Subcutaneous abdominal adipose tissue (tissue), 5 donors: Measurements from ENCODE around the gene BCR.

ENCODE experiments used
- H3K27ac ChIP-seq: one replicate; pipeline ENCODE4 v1.7.0; 2013; ENCODE audit warnings: low read depth, mild to moderate bottlenecking, inconsistent platforms, low read length, moderate library complexity
- H3K27me3 ChIP-seq, 5 donors: one replicate each; pipeline ENCODE4 v1.7.0; 2013; ENCODE audit warnings: low read length in 5 of 5, inconsistent platforms in 1 of 5; ENCODE audit not compliant: control insufficient read depth in 5 of 5, insufficient read depth in 4 of 5
- H3K36me3 ChIP-seq, 5 donors: one replicate each; pipeline ENCODE4 v1.7.0; 2013; ENCODE audit warnings: low read length in 5 of 5; ENCODE audit not compliant: control insufficient read depth in 5 of 5, insufficient read depth in 5 of 5
- H3K4me1 ChIP-seq, 5 donors: one replicate each; pipeline ENCODE4 v1.7.0; 2013; ENCODE audit warnings: low read length in 5 of 5, mild to moderate bottlenecking in 3 of 5, moderate library complexity in 1 of 5; ENCODE audit not compliant: control insufficient read depth in 5 of 5, insufficient read depth in 5 of 5
- H3K4me3 ChIP-seq, 5 donors: one replicate each; pipeline ENCODE4 v1.7.0; 2013; ENCODE audit warnings: low read length in 5 of 5, low read depth in 1 of 5
- H3K9ac ChIP-seq, 5 donors: one replicate each; pipeline ENCODE4 v1.7.0; 2013; ENCODE audit warnings: low read length in 5 of 5, mild to moderate bottlenecking in 4 of 5, moderate library complexity in 3 of 5
- H3K9me3 ChIP-seq, 5 donors: one replicate each; pipeline ENCODE4 v1.7.0; 2013; ENCODE audit warnings: low read length in 5 of 5; ENCODE audit not compliant: control insufficient read depth in 5 of 5
- donor health status: healthy.
- donor health status: healthy.
- donor health status: healthy.
- donor health status: healthy.
- donor health status: healthy.

BCR gene

DNA sequence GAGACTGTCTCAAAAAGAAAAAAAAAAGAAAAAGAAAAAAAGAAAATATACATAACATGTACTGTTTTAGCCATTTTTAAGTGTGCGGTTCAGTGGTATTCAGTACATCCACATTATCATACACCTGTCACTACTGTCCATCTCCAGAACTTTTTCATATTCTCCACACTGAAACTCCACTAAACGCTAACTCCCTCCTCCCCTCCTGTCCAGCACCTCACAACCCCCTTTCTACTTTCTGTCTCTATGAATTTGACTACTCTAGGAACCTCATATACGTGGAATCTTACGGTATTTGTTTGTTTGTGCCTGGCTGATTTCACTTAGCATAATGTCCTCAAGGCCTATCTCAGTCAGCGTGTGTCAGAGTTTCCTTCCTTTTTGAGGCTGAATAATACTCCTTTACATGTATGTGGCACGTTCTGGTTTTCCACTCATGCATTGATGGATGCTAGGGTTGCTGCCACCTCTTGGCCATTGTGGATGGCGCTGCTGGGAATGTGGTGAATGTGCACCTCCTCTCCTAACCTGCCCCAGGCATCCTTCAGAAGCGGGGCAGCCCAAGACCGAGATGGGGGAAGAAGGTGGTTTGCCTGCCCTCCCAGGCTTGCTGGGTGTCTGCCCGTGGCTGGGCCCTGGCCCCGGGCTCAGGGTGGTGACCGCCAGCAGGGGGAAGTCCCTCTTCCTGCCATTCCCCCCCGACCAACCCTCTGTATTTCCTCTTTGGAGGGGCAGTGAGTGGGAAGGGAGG is 60.5 kb downstream of the BCR start:
- H3K27ac ChIP-seq = no peak overlapping the region

GRCh38 chr22:23241562-23242472 is 61.5 kb downstream of the BCR start:
- Histone ChIP-seq H3K4me1 (peaks cover 9 to 33% (median 25%) of the 10 kb centered on the region in 5 donors), H3K27me3 (no peaks in the 10 kb centered on the region)

More for the DNA sequence above, 60.5 kb downstream of the BCR start:
- H3K27me3 ChIP-seq = no peaks in the 10 kb centered on the region
- H3K9me3 ChIP-seq = peaks cover 0 to 3% (median 0%) of the 10 kb centered on the region in 5 donors
- no peak overlapping the region for H3K9ac ChIP-seq
- H3K4me1 ChIP-seq = peaks cover 11 to 43% (median 35%) of the 10 kb centered on the region in 5 donors
- no peaks in the 10 kb centered on the region for H3K36me3 ChIP-seq
- H3K4me3 ChIP-seq = no peak overlapping the region

DNA sequence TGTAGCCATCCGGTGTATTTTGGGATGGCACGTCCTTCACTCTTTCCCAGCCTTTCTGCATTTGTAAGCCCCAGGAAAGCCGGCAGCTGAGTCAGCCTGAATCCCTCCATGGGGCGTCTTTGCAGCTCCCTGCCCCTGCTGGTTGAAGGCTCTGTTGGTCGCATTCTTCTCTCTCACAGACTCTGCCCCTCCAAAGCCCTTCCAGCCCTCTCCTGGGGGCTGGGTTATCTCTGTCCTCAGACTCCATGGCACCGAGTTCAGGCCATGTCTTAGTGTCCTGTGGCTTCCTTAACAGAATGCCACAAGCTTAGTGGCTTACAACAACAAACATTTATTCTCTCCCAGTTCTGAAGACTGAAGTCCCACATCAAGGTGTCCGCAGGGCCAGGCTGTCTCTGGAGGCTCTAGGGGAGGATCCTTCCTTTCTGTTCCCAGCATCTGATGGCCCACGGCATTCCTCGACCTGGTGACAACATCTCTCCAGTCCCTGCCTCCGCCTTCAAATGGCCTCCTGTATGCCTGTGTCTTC is 62.2 kb downstream of the BCR start:
- Histone ChIP-seq H3K27ac (no peak overlapping the region), H3K9me3 (peaks cover 0 to 3% (median 0%) of the 10 kb centered on the region in 5 donors), H3K4me1 (peaks cover 3 to 26% (median 18%) of the 10 kb centered on the region in 5 donors), H3K4me3 (no peak overlapping the region), H3K36me3 (no peaks in the 10 kb centered on the region), H3K27me3 (no peaks in the 10 kb centered on the region), H3K9ac (no peak overlapping the region)

More at GRCh38 chr22:23241562-23242472, 61.5 kb downstream of the BCR start:
- Histone ChIP-seq H3K9ac (no peak overlapping the region), H3K27ac (no peak overlapping the region), H3K9me3 (peaks cover 0 to 3% (median 0%) of the 10 kb centered on the region in 5 donors), H3K36me3 (no peaks in the 10 kb centered on the region), H3K4me3 (no peak overlapping the region)

GRCh38 chr22:23243006-23243573 is 62.8 kb downstream of the BCR start:
- H3K9me3 ChIP-seq = peaks cover 0 to 3% (median 0%) of the 10 kb centered on the region in 5 donors
- peaks cover 0 to 20% (median 13%) of the 10 kb centered on the region in 5 donors for H3K4me1 ChIP-seq
- no peaks in the 10 kb centered on the region for H3K27me3 ChIP-seq
- no peak overlapping the region for H3K27ac ChIP-seq
- H3K36me3 ChIP-seq = no peaks in the 10 kb centered on the region
- no peak overlapping the region for H3K4me3 ChIP-seq
- H3K9ac ChIP-seq = no peak overlapping the region

DNA sequence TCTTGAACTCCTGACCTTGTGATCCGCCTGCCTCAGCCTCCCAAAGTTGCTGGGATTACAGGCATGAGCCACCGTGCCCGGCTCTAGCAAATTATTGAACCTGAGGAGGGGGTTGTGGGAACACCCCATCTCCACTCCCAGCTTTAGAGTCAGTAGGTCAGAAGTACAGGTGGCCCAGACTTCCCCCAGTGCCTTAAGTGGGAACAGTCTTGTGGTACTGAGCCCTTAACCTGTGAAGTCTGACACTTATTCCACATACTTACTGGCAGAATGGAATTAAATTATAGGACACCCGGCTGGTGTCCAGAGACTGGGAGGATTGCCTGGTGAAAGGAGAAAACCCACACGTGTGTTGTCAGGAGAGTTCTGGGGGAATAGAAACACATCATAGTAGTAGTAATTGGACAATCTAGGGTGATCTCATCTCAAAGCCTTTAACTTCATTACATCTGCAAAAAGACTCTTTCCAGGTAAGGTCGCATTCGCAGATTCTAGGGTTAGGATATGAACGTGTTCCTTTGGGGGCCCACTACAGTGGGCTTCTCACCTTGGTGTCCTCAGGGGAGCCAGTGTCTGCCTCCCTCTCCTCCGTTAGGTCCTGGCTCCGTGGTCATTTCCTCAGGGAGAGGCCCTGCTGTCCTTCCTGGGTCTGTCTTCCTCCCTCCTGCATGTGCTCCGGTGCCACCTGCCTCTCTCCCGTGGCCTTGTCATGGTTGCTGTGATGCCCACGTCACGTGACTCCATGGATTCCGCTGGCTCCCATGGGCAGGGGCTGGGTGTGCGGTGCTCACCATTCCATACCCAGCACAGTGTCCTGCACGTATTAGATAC is 63.8 kb downstream of the BCR start:
- H3K4me1 ChIP-seq = peaks cover 0 to 21% (median 11%) of the 10 kb centered on the region in 5 donors
- no peaks in the 10 kb centered on the region for H3K36me3 ChIP-seq
- H3K4me3 ChIP-seq = no peak overlapping the region
- H3K9ac ChIP-seq = peak overlapping the region in 1 of 5 donors; percentile 7
- peaks cover 0 to 3% (median 0%) of the 10 kb centered on the region in 5 donors for H3K9me3 ChIP-seq
- H3K27ac ChIP-seq = no peak overlapping the region
- no peaks in the 10 kb centered on the region for H3K27me3 ChIP-seq

DNA sequence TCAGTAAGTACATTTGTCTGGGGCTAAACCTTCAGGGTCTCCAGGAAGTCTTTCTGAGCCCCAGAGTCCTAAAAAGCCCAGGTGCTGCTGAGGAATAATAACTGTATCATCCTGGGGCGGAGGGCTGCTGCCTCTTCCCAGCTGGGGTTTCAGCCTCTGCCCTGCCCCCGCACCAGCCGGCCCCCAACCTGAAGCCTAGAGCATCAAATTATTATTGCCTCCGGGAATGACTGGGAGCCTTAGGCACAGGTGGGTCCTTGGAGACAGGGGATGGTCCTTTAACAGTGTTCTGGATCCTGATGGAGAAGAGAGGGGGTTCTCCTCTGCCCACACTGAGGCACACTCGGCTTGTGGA is 64.4 kb downstream of the BCR start:
- Histone ChIP-seq H3K27ac (no peak overlapping the region), H3K4me1 (peaks cover 0 to 21% (median 11%) of the 10 kb centered on the region in 5 donors), H3K27me3 (no peaks in the 10 kb centered on the region), H3K9ac (peak overlapping the region in 1 of 5 donors; percentile 7), H3K36me3 (no peaks in the 10 kb centered on the region), H3K9me3 (no peaks in the 10 kb centered on the region), H3K4me3 (no peak overlapping the region)

GRCh38 chr22:23245045-23245798 is 64.9 kb downstream of the BCR start:
- H3K27ac ChIP-seq = no peak overlapping the region
- no peaks in the 10 kb centered on the region for H3K27me3 ChIP-seq
- H3K9me3 ChIP-seq = no peaks in the 10 kb centered on the region
- H3K4me1 ChIP-seq = peaks cover 0 to 21% (median 11%) of the 10 kb centered on the region in 5 donors
- H3K36me3 ChIP-seq = no peaks in the 10 kb centered on the region
- no peak overlapping the region for H3K4me3 ChIP-seq
- H3K9ac ChIP-seq = no peak overlapping the region

DNA sequence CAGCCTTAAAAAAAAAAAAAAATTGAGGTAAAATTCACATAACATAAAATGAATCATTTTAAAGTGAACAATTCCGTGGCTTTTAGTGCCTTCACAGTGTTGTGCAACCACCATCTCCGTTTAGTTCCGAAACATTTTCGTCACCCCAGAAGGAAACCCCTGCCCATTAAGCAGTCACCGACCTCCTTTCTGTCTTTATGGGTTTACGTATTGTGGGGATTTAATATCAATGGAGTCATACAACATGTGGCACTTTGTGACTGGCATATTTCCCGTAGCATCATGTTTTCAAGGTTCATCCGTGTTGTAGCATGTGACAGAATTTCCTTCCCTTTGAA is 65.5 kb downstream of the BCR start:
- no peak overlapping the region for H3K4me3 ChIP-seq
- H3K4me1 ChIP-seq = peaks cover 0 to 19% (median 11%) of the 10 kb centered on the region in 5 donors
- H3K9me3 ChIP-seq = no peaks in the 10 kb centered on the region
- no peaks in the 10 kb centered on the region for H3K27me3 ChIP-seq
- no peak overlapping the region for H3K27ac ChIP-seq
- no peak overlapping the region for H3K9ac ChIP-seq
- no peaks in the 10 kb centered on the region for H3K36me3 ChIP-seq
